NCI-H446 treated with DMSO at 0.1 percent for 48 hours (cell line): Measurements from ENCODE around the gene WASHC3.
"Not testable (repeated sequence)": the region's sequence is repeated elsewhere in the genome, so short reads cannot be mapped to it uniquely, and the experiment has no call there.

ENCODE experiments used
- DNase-seq: peaks from one replicate; lab custom pipeline; 2025; lab: John Stamatoyannopoulos, UW

The WASHC3 gene

GRCh38 chr12:102050660-102051430, 10.9 kb downstream of the WASHC3 start:
- DNase-seq, result no peak

DNA sequence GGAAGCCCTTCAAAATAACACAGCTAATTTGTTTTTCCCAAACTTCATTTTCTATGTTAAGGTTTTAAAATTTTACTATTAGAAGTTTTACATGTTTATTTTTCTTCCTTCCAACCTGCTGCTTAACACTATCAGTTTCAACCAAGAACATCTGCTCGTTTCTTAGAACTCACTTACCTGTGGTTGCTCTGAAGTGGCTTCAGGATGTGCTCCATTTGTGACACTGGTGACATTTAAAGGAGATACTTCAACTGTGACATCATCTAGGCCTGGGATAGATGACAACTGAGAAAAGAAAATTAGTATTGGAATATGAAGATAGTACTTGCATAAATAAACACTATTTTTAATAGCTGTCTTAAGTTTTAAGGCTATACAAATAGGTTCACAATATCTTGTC, 17.9 kb downstream of the WASHC3 start:
- DNase-seq, result no peak

- no peak for DNase-seq
These were observed 27.6 kb downstream of the WASHC3 start for GRCh38 chr12:102033991-102034745.

DNA sequence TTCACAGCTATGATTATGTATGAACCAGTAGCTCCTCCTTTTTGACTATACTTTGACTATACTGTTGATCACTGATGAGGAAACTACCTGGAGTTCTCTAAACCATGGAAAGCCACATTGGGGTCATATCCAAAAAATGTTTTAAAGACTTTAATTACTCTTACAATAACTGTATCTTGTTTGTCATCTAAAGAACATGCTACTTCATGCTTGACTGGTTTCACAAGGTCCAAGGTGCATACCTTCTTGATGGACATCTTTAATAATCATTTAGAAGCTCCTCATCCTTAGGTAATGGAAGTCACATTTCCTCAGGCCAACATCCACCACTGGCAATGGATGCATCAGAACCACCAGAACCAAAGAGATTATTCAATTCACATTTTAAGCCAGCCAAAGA, 29.9 kb downstream of the WASHC3 start:
- no peak for DNase-seq

DNA sequence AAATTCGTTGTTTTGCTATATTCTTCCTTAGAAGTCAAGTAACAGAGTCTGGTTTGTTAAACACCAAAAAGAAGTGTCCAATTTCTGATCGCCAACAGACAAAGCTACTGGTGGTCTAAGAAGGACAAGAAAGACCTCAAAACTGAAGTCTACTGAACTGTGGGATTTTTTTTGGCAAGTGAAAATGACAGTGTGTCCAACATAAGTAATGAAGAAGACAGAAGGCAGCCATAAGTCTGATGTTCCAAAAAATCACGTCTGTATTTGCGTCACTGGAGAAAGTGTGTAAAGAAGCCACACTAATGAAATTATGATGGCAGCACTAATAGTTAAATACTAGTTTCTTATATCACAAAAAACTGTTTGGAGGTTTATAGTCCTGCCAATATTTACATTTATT, 32.6 kb downstream of the WASHC3 start:
- no peak for DNase-seq

GRCh38 chr12:102026728-102027127, 35.1 kb downstream of the WASHC3 start:
- no peak for DNase-seq

- DNase-seq, result no peak
These were observed 37.0 kb downstream of the WASHC3 start for GRCh38 chr12:102024765-102025164.

DNA sequence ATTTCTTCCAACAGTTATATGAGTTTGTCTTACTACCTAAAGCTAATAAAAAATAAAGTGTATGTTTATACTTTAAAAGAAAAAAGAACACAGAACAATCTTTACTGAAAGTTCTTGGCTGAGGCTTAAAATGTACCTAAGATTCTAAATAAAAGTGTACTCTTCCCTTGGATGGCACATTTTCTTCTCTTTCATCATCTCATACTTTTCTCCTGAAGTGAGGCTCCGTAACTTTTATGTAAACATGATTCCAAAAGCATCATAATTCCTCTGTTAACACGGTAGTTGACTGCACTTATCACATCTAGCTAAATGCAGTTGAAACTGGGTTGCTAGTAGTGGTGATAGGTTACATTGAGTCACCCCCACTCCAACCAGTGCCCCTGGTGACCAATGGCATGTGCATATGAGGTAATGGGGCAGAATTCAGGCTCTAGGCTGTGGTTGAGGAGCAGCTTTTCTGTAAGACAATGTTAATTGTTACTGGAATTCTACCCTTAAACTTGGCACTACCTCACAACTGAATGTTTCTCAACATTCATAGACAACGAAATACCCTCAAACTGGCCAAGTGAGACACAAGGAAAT, 38.4 kb downstream of the WASHC3 start:
- DNase-seq, result no peak

GRCh38 chr12:102022286-102022685, 39.5 kb downstream of the WASHC3 start:
- DNase-seq, result no peak

GRCh38 chr12:102021540-102022246, 40.1 kb downstream of the WASHC3 start:
- DNase-seq, result no peak

- DNase-seq, result not testable (repeated sequence)
These were observed 43.2 kb downstream of the WASHC3 start for GRCh38 chr12:102018607-102019006.

GRCh38 chr12:102016472-102016871, 45.3 kb downstream of the WASHC3 start:
- no peak for DNase-seq

DNA sequence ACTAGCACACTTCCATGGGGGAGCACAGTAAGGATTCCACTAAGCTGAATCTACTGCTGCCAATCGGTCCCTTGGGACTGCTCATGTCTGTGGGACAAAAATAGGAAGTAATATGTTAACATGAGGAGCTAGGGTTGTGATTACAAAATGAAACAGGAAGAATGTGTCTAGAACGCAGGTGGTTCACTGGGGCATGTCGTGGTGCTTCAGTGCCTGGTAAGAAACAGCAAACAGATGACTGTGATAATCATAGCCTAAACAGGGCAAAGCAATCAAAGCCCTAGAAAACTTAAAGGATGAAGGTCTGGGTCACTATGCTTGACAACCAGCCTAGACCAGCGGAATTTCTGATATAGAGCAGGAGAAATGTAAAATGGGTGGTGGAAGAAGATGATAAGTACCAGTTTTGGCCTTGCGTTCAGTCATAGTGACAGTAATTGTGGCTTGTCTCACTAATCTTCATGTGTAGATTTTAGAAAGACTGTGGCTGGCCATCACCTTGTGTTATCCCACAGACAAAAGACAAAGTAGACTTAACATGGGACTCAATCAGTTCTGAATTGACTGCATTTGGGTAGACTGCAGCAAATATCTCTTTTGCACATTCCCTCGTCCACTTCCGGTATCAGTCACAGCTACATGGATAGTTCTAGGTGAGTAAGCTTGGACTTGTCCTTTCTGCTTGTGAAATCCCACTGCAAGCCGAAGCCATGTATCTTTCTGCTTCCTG, 51.4 kb downstream of the WASHC3 start:
- no peak for DNase-seq

DNA sequence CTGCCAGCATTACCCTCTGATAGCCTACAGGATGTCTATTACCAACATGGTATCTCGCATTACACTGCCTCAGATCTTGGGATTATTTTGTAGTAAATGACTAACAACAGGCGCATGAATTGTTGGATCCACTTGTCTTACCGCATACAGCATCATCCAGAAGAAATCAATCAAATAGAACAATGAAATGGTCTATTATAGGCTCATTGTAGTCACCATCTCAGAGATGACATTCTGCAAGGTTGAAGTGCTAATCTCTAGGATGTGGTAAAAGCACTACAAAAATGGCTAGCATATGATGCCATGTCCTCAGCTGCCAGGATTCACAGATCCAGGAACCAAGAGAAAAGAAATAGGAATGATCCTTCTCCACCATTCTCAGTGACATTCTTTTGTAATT, 52.0 kb downstream of the WASHC3 start:
- DNase-seq, result no peak

DNA sequence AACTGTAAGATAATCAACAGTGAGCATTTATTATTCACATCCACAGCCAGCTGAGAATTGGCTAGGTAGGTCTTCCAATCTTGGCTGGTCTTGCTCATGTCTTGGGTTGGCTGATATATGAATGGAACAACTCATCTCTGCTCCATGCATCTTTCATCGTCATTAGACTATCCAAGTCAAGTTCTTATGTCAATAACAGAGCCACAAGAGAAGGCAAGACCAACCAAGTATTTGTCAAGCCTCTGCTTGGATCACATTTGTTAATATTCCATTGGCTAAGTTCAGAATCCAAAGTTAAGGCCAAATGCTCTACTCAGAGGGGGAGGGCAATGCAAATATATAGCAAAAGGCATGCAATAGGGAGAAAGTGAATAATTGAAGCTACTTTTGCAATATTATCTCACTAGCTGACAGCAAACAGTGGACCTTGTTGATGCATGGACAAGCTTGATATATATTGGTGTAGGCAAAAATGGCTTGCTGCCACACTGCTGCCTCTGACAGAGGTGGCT, 53.1 kb downstream of the WASHC3 start:
- no peak for DNase-seq

DNA sequence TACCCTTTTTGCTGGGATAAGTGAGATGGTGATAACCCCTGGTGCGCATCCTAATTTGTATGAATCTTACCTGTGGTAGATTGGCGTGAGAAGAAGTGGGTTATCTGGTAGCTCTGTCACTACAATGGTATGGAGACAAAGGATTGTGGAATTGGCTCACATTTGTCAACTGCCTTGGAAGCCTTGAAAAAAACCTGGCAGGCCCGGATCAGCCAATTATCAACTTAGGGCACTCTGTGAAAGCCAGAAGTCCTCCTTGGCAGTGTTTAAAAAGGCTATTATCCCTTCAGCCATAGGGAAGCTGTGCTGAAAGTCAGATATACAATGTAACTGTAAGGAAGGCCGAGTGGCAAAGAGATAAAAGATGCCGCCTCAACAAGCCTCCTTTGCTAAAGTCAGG, 56.5 kb downstream of the WASHC3 start:
- DNase-seq, result no peak

GRCh38 chr12:101997102-101997501, 64.7 kb downstream of the WASHC3 start:
- DNase-seq, result no peak

GRCh38 chr12:101995684-101996083, 66.1 kb downstream of the WASHC3 start:
- no peak for DNase-seq

GRCh38 chr12:101992091-101992490, 69.7 kb downstream of the WASHC3 start:
- DNase-seq, result no peak

GRCh38 chr12:101982307-101982706, 79.5 kb downstream of the WASHC3 start:
- no peak for DNase-seq

DNA sequence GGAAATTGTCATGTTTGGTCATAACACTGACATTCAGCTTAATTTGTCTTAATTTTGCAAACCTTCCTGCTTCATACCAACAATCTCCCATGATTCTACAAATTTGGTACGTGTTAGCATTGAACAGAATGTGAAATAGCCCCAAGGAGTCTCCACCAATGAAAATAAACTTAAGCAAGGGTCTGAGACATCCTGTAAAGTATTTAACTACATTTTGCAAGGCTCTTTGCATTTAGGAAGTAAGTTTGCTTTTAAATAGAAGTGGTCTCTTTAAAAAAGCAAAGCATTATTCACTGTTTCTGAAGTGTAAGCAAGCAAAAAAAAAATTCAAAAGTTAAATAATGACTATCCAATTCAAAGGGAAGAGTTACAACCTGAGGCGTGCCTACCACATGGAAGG, 79.9 kb downstream of the WASHC3 start:
- no peak for DNase-seq

DNA sequence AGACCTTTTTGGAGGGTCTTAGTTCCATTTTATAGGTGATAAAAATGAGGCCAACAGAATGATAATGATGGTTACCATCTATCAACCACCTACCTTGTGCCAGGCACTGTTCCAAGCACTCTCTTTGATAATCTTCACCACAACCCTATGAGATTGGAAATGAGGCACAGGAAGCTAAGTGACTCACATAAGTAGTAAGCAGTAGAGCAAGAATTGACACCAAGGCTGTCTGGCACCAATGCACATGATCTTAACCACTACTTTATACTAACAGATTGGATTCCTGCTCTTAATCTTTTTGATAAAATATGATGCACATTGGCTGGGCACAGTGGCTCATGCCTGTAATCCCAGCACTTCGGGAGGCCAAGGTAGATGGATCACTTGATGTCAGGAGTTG, 93.0 kb downstream of the WASHC3 start:
- no peak for DNase-seq
